Amygdala (tissue), 56 donors: ENCODE data around the gene PLEKHH1.

ENCODE experiments used
- DNase-seq, 56 donors: peaks; one replicate each; lab custom pipeline; 2025; lab: John Stamatoyannopoulos, UW

The PLEKHH1 gene

DNA sequence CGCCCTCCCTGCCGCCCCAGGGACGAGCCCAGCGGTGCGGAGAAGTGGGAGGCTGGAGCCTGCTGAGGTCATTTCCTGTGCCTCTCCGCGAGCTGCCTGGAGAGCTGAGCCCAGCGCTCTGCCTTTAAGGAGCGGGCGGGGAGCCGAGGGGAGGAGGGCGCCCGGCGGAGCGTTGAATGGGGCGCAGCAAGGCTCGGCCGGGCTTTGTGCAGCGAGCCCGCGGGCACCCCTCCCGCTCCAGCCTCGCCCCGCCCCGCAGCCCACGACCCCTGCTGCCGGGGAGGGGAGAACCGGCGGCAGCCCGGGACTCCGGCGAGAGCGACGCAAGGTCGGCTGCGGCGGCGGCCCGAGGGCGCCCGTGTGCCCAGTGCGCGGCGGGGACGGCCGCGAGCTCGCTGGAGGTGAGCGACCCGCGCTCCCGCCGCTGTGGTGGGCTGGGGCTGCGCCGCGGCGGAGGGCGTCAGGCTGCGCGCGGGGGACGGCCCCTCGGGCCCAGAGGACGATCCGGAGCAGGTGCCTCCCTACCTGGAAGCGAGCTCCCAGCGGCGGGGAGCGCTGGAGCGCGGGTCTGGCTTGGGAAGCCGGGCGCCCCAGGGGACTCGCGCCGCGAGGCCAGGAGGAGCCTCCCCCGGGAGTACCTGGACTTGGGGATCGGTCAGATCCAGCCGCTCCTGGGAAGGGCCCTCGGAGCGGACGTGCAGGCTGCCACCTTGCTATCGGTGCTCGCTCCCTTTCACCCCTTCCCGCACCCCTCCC, at the start of gene PLEKHH1:
Gene PLEKHH1, plus strand, starts transcription at position 293 of the 756 bp plus-strand sequence. CDS start 8,578 bp downstream, outside the sequence.
- DNase-seq = peak in 55 of 56 donors; percentile 32 to 95 (median 83)

DNA sequence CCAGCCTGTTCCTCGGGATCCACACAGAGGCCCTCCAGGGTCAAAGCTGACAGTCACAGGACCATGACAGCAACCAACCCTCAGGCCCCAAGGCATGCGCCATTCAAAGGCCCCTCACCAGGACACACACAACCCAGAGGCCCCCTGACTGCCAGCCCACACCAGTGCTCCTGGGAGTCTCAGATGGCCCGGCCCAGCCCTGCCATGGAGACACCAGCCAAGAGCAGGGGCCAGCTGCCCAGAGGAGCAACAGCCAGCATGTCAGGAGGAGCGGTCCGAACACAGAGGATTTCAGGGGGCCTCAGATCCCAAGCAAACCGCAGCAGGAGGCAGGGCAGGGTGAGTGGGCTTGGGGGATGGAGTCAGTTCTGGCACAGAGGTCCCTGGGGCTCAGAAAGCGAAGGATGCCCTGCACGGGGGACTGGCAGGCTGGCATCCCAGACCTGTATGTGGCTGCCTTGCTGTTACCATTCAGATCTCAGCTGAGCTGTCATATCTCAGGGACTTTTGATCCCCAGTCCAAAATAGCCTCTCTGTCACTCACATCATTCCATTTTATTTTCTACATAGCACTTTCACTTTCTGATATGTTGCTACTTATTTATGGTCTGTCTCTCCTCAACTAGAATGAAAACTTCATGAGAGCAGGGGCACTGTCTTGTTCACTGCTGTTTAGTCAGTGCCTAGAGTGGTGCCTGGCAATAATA, 49.4 kb upstream of the PLEKHH1 start:
- DNase-seq = peak in 3 of 56 donors; percentile 1 to 11 (median 6)

GRCh38 chr14:67485501-67486095, 47.5 kb upstream of the PLEKHH1 start:
- no peak for DNase-seq

- DNase-seq = no peak
Observed at GRCh38 chr14:67486890-67487289, 46.2 kb upstream of the PLEKHH1 start.

DNA sequence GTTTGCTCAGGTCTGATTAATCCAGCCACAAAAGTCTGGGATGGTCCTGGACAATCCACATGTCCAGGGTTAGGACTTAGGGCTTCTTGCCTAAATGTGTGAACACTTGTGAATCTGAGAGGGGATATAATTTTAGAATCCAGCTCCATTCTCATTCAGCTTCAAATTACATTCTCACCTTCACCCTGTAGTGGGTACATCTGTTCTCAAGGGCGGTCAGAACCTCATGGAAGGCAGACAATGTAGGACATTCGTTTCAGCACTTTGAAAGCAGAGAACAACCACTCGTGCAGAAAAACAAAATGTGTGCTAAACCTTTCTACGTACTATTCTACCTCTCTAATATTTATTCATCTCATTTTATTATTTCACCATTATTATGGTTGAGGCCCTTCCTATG, 45.8 kb upstream of the PLEKHH1 start:
- DNase-seq = no peak

- DNase-seq = peak in 15 of 56 donors; percentile 3 to 30 (median 9)
Observed at GRCh38 chr14:67487937-67488893, 44.9 kb upstream of the PLEKHH1 start, which contains the start of gene TMEM229B. Gene TMEM229B (minus strand): TSS chr14:67488721. CDS start chr14:67473923, 14,798 bp downstream.

GRCh38 chr14:67490196-67490595, 42.9 kb upstream of the PLEKHH1 start:
- no peak for DNase-seq

DNA sequence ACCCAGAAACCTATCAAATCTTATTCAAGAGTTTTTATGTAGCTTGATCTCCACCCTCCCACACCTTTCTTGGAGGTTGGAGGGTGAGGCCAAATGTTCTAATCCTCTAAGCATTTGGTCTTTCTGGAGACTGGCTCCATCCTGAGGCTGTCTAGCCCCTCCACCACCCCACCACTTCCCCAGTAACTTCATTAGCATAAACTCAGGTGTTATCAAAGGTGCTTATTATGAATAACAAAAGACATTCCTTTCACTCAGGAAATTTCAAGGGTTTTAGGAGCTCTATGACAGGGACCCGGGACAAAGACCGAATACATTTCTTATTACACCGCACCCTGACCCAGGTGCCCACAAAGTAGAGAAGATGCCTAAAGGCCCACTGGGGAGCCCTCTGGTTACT, 41.8 kb upstream of the PLEKHH1 start:
- no peak for DNase-seq

DNA sequence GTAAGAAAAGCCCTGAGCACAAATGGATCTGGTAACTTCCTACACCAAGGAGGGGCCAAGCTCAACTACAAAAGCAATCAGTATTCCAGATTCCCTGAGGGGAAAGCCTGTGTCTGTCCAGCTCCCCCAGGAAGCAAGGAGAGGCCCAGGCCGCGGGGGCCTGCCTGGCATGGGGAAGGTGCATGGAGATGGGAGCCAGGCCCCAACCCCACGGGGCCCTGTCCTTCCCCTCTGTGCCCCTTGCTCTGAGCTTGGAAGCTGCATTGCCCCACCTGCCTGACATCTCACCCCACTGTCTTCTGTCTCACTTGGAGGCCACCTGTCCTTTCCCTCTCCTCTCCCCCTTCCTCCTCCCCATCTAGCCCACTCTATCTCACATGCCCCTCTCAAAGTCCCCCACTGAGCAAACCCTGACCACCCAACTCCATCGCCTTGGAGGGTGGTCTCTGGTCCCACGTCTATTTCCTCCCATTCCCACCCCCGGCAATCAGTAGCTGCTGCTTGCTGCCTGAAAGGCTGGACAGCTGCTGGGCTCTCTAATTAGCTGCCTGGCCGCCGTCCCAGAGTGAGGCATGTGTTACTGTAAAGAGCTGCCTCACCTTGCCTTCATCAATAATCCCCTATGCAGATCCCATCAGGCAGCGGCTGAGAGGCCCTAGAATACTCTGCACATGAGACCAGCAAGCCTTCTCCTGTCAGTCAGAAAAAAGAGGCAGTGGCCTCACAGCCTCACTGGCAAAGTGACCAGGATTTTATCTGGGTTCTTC, 41.2 kb upstream of the PLEKHH1 start:
- DNase-seq = peak in 13 of 56 donors; percentile 2 to 38 (median 17)

- DNase-seq = no peak
Observed at GRCh38 chr14:67492538-67492937, 40.6 kb upstream of the PLEKHH1 start.

- DNase-seq = no peak
Observed at GRCh38 chr14:67493092-67493717, 39.9 kb upstream of the PLEKHH1 start.

GRCh38 chr14:67495827-67496226, 37.3 kb upstream of the PLEKHH1 start:
- no peak for DNase-seq

DNA sequence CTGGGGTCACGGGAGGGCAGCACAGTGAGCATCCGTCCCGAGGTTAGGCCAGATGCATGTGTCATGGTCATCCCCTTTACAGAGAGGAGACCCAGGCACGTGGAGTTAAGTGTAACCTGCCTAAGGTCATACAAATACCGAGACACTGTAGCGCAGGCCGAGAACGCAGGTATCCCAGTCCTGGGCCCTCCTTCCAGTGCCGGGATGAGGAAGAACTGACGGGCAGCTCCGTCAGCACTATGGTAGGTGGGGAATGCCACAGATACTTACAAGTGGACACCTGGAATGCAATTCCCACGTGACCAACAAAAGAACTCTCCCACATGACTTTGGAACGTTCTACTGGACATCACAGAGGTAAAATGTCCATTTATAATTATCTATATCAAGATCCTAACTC, 35.9 kb upstream of the PLEKHH1 start:
- DNase-seq = no peak

DNA sequence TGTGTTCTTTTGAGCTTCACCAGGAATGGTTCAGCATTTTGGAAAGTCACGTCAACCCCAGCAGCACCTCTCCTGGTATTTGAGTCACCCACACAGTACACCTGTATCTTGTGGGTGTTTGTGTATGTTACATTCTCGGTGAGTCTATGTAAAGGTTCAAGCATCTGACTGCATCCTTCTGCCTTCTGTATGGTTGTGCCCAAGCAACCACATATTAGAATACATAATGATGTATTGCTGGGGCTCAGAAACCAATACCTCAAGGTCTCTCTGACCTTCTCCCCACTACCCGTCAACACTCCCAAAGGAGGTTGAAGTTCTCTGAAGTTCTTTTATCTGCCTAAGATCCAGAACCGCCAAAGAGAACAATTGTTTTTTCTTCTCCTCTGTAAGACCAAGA, 35.4 kb upstream of the PLEKHH1 start:
- DNase-seq = no peak

GRCh38 chr14:67500981-67501380, 32.1 kb upstream of the PLEKHH1 start:
- DNase-seq = no peak

GRCh38 chr14:67501670-67502069, 31.4 kb upstream of the PLEKHH1 start:
- DNase-seq = no peak

- DNase-seq = no peak
Observed at GRCh38 chr14:67502867-67503266, 30.2 kb upstream of the PLEKHH1 start.

GRCh38 chr14:67503331-67503730, 29.8 kb upstream of the PLEKHH1 start:
- no peak for DNase-seq

DNA sequence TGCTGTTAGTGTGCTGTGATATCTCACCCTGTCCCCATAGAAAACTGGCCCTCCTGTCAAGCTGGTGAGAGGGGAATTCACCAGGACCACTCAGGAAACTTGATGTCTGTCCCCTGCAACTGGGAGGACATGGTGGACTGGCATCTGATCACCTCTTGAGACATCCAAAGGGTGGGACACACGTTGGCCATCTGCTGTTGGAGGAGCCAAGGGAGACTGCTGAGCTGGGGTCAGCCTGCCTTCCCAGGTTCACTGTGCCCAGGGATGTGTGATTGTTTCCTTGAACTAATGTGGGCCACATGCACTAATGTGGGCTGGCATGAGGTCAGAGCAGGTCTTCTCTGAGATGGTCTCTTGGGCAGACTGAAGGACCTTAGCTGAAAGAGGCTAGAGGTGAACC, 27.8 kb upstream of the PLEKHH1 start:
- DNase-seq = no peak
